KBM-7 (cell line): ENCODE measurements around the gene SCGB1D1.
"Not testable (repeated sequence)": the region's sequence is repeated elsewhere in the genome, so short reads cannot be mapped to it uniquely, and the experiment has no call there.

Experiments used
- DNase-seq: peaks from one replicate; pipeline ENCODE4 v3.0.0-alpha.2; 2015
- in situ Hi-C: fragments of 300-500 bp; cut with MboI; formaldehyde crosslinking; loops from 2 replicates; pipeline ENCODE4 v1.14.3; 2020; ENCODE audit warnings: low sequenced_read_pairs, low pct_unique_long_range_greater_than_20kb, mixed read lengths

Gene SCGB1D1

DNA sequence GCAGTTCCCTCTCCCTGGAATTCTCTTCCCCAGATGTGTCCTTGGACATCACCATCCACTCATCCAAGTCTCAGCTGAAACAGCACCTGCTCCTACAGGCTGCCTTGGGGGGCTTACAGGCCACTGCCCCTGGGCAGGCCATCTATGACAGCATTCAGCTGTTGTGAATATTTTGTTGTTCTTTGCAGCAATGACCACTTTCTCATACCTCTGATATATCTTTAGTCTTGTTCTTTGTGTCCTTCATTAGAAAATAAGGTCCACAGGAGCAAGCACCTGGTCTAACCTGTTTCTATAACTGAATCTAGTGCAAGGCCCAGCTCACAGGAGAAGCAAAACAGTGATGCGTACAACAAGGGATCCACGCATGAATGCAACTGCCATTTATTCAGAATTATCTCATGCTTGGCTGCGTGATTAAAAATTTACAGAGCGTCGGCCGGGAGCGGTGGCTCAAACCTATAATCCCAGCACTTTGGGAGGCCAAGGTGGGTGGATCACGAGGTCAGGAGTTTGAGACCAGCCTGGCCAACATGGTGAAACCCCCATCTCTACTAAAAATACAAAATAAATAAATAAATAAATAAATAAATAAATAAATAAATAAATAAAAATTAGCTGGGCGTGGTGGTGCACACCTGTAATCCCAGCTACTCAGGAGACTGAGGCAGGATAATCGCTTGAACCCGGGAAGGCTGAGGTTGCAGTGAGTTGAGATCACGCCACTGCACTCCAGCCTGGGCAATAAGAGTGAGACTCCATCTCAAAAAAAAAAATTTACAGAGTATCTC is 16.5 kb downstream of the SCGB1D1 start:
- DNase-seq, in situ Hi-C loops: not testable (repeated sequence)

DNA sequence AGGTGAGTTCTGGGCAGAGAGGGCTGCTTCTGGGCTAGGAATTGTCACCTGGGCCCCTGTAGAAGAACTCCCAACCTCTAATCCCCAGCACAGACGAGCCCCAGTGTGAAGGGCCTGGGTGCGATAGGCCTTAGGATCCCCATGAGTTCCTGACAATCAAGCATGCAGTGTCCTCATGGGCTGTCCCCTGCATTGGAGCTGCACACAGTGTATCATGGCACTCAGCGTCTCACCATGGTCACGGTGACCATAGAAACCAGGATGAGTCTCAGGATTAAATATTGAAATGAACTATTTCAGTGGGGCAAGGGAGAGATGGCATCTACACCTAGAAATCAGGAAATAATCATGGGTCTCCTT is 18.7 kb downstream of the SCGB1D1 start:
- in situ Hi-C loops = no loop called here
- DNase-seq = no peak

DNA sequence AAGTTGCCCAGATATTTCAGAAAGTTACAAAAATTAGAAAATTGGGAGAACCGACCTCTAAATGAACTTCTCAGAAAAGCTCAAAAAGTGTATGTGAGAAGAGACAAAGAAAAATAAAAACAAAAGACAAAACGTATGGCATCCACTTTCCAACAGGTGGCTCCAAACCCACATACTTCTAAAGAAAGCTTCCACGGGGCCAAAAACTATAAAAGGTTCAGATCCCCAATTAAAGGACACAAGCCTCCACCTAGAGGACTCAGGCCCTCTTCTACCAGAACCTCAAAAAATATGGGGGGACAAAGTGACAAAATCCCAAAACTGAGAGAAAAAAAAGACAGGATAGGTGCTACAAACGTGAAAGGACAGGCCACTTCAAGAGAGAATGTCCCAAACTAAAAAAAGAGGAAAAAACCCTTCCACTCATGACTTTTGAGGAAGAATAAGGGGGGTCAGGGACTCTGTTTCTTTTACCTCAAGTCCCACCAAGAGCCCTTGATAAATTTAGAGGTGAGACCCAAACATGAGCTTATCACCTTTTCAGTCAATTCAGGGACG is 27.3 kb downstream of the SCGB1D1 start:
- in situ Hi-C loops = no loop called here
- DNase-seq = peak; percentile 19

DNA sequence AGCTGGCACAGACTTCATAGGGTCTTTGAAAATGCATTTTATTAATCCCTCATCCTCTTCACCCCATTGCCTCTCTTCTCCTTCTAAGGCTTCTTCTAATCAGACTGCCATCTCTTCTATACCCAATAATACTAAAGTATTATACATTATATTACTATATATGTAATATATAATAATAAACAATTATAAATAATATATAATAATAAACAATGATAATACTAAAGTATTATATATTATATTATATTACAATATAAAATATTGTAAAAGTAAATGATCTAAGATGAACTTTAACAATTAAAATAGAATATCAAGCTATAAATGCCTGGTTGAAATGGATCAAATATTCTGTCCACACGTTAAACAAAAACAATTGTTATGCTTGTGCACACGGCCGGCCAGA is 31.5 kb downstream of the SCGB1D1 start:
- in situ Hi-C loops = no loop called here
- DNase-seq = no peak

DNA sequence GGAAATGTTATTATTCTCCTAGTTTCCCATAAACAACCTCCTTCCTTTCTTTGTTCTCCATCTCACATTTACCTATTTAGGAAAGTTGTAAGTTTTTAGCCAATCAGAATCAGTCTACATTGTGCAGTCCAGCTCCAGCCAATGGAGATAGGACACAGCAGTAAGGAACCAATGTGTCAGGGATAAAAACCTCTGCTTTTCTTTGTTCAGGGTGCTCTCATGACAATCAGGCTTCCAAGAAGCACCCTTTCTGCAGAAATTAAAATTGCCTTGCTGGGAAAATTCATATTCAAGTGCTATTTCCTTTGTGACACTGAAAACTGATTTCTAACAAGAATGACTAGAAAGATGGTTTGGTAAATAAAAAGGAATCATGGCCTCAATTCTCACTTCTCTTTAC is 33.1 kb downstream of the SCGB1D1 start:
- in situ Hi-C loops = no loop called here
- peak; percentile 9 for DNase-seq

DNA sequence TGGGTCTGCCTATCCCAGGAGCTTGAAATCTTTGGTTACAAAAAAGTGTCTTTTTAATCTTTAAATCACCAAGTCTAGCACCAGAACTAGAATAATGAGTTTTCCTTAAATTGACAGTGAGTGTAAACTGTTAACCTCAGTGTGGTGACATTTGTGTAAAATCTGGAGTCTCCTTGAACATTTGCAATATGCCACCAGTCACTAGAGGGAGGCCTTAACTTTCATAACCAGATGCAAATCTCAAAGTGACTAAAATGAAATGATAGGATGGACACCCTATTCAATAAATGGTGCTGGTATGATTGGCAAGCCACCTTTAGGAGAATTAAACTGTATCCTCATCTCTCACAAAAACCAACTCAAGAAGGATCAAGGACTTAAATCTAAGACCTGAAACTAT is 43.7 kb downstream of the SCGB1D1 start:
- in situ Hi-C loops = no loop called here
- DNase-seq = no peak

DNA sequence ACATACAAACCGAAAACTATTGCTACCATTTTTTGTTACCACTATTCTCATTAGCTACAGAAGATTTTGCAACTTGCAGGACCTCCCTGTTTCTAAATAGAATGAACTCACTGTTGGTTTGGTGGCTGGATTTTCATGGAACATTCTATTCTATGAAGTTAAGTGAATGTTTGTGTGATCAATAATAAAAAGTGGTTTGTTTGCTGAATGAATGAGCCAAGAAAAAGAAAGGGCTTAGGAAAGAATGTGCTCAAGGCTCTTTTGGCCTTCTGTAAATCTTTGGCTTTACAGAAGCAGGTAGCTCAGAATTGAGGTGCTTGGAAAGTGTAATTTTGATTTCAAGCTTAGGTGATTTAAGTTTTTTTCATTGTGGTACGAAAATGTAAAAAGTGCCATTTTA is 46.2 kb downstream of the SCGB1D1 start:
- no peak for DNase-seq
- in situ Hi-C loops = no loop called here

DNA sequence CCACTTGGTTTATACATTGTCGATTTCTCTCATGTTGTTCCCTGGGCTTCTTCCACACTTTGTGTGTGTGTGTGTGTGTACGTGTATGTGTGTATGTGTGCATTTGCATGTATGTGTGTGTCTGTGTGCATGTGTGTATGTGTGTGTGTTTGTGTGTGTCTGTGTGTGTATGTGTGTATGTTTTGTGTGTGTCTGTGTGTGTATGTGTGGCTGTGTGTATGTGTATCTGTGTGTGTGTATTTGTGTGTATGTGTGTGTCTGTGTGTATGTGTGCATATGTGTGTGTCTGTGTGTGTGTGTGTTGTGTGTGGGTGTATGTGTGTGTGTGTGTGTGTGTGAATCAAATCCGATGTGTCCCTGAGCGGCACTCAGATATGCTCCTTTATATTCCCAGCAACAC is 47.5 kb downstream of the SCGB1D1 start:
- in situ Hi-C loops = no loop called here
- no peak for DNase-seq

DNA sequence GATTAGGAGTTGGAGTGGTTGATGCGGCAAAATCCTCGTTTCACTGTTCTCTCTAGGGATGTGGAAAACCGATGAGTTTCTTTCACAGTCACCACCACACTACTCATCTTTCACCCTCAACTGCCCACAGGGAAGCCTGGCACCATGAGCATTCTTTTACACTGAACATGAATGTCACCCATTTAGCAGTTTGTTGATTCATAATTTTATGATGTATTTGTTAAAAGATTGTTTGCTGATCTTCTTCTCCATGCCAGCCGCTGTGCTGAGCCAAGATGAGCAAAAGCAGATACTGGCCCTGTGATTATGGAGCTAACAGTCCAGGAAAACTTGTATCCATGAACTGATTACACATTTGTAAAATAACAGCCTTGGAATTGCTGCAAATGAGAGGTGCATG is 48.1 kb downstream of the SCGB1D1 start:
- no peak for DNase-seq
- in situ Hi-C loops = no loop called here

DNA sequence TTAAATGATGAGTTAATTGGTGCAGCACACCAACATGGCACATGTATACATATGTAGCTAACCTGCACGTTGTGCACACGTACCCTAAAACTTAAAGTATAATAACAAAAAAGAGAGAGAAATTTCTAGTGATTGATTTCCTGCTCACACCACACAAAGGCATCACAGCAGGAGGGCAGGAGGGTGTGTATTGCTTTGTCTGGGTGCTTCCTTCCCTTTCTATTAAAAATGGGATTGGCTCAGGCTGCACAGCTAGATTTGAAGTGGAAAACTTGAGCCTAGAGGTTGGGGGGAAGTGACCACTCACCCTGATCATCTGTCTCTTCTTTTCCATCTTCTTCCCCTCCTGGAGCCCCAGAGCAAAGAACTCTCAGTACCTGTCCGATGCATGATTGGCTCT is 51.1 kb downstream of the SCGB1D1 start:
- in situ Hi-C loops = no loop called here
- DNase-seq = no peak

DNA sequence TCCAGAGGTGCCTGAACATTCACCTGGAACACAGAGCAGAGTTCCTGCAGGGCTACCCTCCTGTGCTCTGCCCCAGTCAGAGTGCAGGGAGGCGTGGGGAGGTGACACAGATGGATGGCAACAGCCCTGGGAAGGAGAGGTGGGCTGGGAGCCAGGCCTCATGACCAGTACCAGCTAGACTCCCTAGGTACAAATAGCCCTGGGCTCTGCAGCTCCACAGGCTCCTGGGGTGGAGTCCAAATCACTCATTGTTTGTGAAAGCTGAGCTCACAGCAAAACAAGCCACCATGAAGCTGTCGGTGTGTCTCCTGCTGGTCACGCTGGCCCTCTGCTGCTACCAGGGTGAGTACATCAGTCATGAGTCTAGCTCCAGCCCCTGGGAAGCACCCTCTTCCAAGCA is 52.0 kb downstream of the SCGB1D1 start, which contains the start of gene SCGB1D2:
Gene SCGB1D2 (plus strand): TSS at position 219 of the 400 bp plus-strand sequence. CDS start 69 bp downstream, at position 288.
- in situ Hi-C loops = no loop called here
- DNase-seq = no peak
